MG63 (cell line): Measurements from ENCODE around the gene GALNTL6. TPM values are rescaled to one million over a fixed set of nuclear protein-coding genes. Genes with fewer than 3 reads are reported as not detected.
A peak's percentile ranks its signal among the peaks of the same experiment; 100 is the strongest.

Experiments used
- DNase-seq: peaks from one replicate; pipeline ENCODE4 v3.0.0-alpha.2; 2020
- H3K27me3 ChIP-seq: fragments of 250-450 bp; sonication (Bioruptor Pico); 2 replicates; pipeline ENCODE4 v1.5.1; 2020; ENCODE audit warnings: mild to moderate bottlenecking, moderate library complexity
- H3K36me3 ChIP-seq: fragments of 250-450 bp; sonication (Bioruptor Pico); 2 replicates; pipeline ENCODE4 v1.5.1; 2020; ENCODE audit warnings: mild to moderate bottlenecking, moderate library complexity
- H3K4me3 ChIP-seq: fragments of 250-450 bp; sonication (Bioruptor Pico); 2 replicates; pipeline ENCODE4 v1.5.1; 2020; ENCODE audit warnings: mild to moderate bottlenecking, moderate library complexity
- H3K9me3 ChIP-seq: fragments of 250-450 bp; sonication (Bioruptor Pico); 2 replicates; pipeline ENCODE4 v1.5.1; 2020; ENCODE audit warnings: mild to moderate bottlenecking, moderate library complexity
- total RNA-seq: library from RNA; depleted of rRNA; stranded (reverse); fragments of >200 nt; shearing (Covaris generic); gene quantifications from 2 replicates; pipeline ENCODE4 v1.2.3, GENCODE V29; 2014; ENCODE audit warnings: low replicate concordance; rRNA removed

GALNTL6 gene
- not detected in 2 replicates for total RNA-seq

- no peak for DNase-seq
- peak within 1 kb of the TSS; percentile 14 for H3K4me3 ChIP-seq
- H3K27me3 ChIP-seq, result peaks cover 14% of the 10 kb centered on the region
- no peaks in the 10 kb centered on the region for H3K9me3 ChIP-seq
- no peaks in the 10 kb centered on the region for H3K36me3 ChIP-seq
These were observed at the start of gene GALNTL6 for GRCh38 chr4:171812665-171813525. TSS of gene GALNTL6 (plus strand) at chr4:171813404.

- no peak for DNase-seq
- Histone ChIP-seq H3K4me3 (no peak overlapping the region), H3K27me3 (no peaks in the 10 kb centered on the region), H3K9me3 (no peaks in the 10 kb centered on the region), H3K36me3 (no peaks in the 10 kb centered on the region)
These were observed 47.7 kb upstream of the GALNTL6 start for GRCh38 chr4:171765514-171765913.

DNA sequence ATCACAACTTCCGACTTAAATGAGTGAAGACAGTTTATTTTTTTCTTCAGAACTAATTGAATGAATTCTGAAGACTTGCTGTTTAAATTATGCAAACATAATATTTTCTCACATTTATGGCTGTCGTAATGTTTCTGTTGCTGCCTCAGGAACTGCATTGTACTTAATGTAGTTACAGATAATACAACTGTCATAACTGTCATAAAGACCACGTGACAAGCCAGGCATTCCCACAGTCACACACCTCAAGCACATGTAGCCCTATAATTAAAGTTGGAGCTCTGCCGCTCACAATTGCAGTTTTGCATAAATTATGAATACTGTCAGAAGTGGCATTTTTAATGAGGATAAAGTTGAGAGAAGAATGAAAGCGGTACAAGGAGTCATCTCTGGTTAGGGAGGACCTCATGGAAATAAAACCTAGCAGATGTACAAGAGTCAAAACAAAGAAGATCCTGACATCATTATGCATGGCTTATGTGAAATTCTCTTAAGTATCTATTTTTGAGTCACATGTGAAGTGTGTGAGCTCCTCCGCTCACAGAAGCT lies 38.5 kb upstream of the GALNTL6 start:
- no peaks in the 10 kb centered on the region for H3K27me3 ChIP-seq
- DNase-seq, result no peak
- H3K4me3 ChIP-seq, result no peak overlapping the region
- no peaks in the 10 kb centered on the region for H3K36me3 ChIP-seq
- H3K9me3 ChIP-seq, result no peaks in the 10 kb centered on the region

DNA sequence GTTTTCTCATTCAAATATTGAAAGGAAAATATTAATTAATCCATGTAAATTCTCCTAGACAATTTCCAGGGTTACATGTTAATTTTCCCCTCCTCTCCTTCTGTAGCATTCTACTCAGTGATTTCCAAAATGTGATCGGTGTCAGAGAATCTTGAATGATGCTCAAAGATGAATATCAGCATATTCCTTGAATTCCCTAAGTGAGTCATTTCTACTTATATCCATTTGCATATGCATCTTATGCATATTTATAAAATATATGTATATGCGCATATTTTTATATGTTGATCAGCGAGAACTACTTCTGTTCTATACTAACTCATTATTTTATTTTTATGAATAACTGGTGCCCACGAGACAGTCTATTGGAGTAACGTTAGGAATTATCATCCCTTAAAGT lies 33.9 kb upstream of the GALNTL6 start:
- Histone ChIP-seq H3K27me3 (no peaks in the 10 kb centered on the region), H3K9me3 (no peaks in the 10 kb centered on the region), H3K4me3 (no peak overlapping the region), H3K36me3 (no peaks in the 10 kb centered on the region)
- DNase-seq, result no peak

DNA sequence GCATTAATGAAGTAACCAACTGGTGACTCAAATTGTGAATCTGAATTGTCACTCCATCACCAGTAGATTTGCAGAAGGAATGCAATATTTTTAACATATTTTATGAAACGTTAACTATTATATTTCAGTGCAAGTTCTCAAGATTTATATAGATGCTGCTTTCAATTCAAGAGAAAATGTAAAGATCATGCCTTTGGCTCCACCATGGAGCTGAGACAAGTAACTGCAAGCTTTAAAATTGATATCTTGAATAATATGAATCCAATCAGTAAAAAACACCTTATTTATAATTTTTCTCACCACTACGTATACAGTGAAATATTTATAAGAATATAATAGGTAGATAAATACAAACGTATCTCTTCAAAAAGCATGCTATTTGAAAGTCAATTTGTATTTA lies 27.8 kb upstream of the GALNTL6 start:
- Histone ChIP-seq H3K27me3 (no peaks in the 10 kb centered on the region), H3K36me3 (no peaks in the 10 kb centered on the region), H3K9me3 (no peaks in the 10 kb centered on the region), H3K4me3 (no peak overlapping the region)
- no peak for DNase-seq

DNA sequence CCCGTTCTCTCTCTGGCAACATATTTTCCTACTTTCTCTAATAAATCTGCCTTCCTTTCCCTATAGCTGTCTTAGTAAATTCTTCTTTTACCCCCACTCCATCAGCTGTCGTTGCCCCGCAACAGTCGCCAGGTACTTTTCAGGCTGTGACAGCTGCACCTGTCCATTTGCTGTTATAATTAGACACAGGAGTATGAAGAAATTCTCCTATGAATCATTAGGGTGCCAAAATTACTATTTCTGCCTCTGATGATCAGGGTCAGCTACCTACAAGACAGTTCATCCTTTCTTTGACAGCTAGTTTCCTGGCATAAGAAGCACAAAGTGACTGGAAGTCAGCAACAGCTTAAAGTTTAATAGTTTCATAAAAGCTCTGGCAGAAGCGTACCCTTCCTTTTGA lies 19.5 kb upstream of the GALNTL6 start:
- no peaks in the 10 kb centered on the region for H3K9me3 ChIP-seq
- no peaks in the 10 kb centered on the region for H3K27me3 ChIP-seq
- H3K4me3 ChIP-seq, result no peak overlapping the region
- no peak for DNase-seq
- no peaks in the 10 kb centered on the region for H3K36me3 ChIP-seq

GRCh38 chr4:171794528-171794927 lies 18.7 kb upstream of the GALNTL6 start:
- Histone ChIP-seq H3K36me3 (no peaks in the 10 kb centered on the region), H3K9me3 (no peaks in the 10 kb centered on the region), H3K4me3 (no peak overlapping the region), H3K27me3 (no peaks in the 10 kb centered on the region)
- no peak for DNase-seq

GRCh38 chr4:171809854-171810253 lies 3.4 kb upstream of the GALNTL6 start:
- H3K4me3 ChIP-seq, result no peak overlapping the region
- H3K27me3 ChIP-seq, result peaks cover 14% of the 10 kb centered on the region
- H3K36me3 ChIP-seq, result no peaks in the 10 kb centered on the region
- no peaks in the 10 kb centered on the region for H3K9me3 ChIP-seq
- no peak for DNase-seq

DNA sequence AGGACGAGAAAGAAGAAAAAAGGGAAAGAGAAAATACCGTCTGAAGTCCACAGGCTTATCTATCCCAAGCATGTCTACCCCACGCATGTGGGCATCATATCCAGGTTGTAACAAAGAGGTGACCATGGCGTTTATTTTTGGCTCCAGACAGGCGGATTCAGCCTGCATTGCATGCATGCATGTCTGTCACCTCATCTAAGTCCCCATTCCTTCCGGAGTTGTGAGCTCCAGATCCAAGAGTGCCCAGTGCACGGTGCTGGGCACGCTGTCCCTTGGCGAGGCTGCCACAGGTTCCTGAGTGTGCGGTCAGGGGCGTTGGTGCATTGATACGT lies 905 bp upstream of the GALNTL6 start:
- no peak overlapping the region for H3K4me3 ChIP-seq
- no peak for DNase-seq
- H3K9me3 ChIP-seq, result no peaks in the 10 kb centered on the region
- H3K27me3 ChIP-seq, result peaks cover 14% of the 10 kb centered on the region
- no peaks in the 10 kb centered on the region for H3K36me3 ChIP-seq

GRCh38 chr4:171813526-171814250 lies 484 bp downstream of the GALNTL6 start:
- Histone ChIP-seq H3K9me3 (no peaks in the 10 kb centered on the region), H3K4me3 (no peak overlapping the region; the same call in 1 of the 2 replicates), H3K27me3 (peaks cover 14% of the 10 kb centered on the region), H3K36me3 (no peaks in the 10 kb centered on the region)
- DNase-seq, result no peak

GRCh38 chr4:171814545-171814944 lies 1.3 kb downstream of the GALNTL6 start:
- Histone ChIP-seq H3K27me3 (peaks cover 14% of the 10 kb centered on the region), H3K36me3 (no peaks in the 10 kb centered on the region), H3K9me3 (no peaks in the 10 kb centered on the region), H3K4me3 (no peak overlapping the region)
- DNase-seq, result no peak

DNA sequence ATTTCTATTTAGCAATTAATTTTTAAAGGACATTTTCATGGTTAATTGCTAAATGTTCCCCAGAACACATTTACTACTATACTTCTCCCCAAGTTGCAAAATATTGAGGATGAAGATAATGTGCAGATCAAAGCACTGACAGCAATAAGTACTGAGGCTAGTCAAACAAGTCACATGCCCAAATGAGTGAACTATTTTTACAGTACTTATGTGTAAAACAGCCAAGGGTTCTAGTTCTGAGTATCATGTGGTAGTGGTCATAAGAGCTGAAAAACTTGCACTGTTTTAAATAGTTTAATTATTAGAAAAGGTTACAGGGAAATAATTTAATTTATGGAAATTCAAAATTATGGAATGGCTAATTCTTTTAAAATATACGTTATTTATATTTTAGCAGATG lies 3.8 kb downstream of the GALNTL6 start:
- Histone ChIP-seq H3K27me3 (peaks cover 14% of the 10 kb centered on the region), H3K36me3 (no peaks in the 10 kb centered on the region), H3K4me3 (no peak overlapping the region), H3K9me3 (no peaks in the 10 kb centered on the region)
- no peak for DNase-seq

GRCh38 chr4:171834640-171835039 lies 21.4 kb downstream of the GALNTL6 start:
- Histone ChIP-seq H3K36me3 (no peaks in the 10 kb centered on the region), H3K9me3 (no peaks in the 10 kb centered on the region), H3K4me3 (no peak overlapping the region), H3K27me3 (no peaks in the 10 kb centered on the region)
- no peak for DNase-seq

DNA sequence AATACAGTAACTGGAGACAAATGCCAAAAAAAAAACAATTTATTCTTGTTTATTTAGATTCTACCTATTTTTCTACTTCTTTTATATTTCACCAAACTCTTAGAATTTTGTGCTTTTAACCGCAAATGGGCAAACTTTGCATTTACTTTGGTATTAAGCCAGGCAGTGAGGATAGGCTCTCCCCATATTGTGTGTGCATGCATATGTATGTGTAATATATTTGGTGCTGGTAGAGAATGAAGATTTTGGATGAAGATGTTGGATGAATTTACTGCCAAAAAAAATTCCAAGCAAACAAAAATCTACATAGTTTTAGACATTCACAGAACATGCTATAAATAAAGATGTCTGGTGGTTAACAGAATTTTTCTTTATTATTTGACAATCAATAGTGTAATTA lies 30.3 kb downstream of the GALNTL6 start:
- no peak for DNase-seq

GRCh38 chr4:171846232-171846631 lies 33.0 kb downstream of the GALNTL6 start:
- Histone ChIP-seq H3K9me3 (no peaks in the 10 kb centered on the region), H3K36me3 (no peaks in the 10 kb centered on the region), H3K27me3 (no peaks in the 10 kb centered on the region), H3K4me3 (no peak overlapping the region)
- DNase-seq, result peak; percentile 0

More for the DNA sequence above, 30.3 kb downstream of the GALNTL6 start:
- Histone ChIP-seq H3K4me3 (no peak overlapping the region), H3K9me3 (no peaks in the 10 kb centered on the region), H3K27me3 (no peaks in the 10 kb centered on the region), H3K36me3 (no peaks in the 10 kb centered on the region)

GRCh38 chr4:171846893-171847292 lies 33.7 kb downstream of the GALNTL6 start:
- H3K36me3 ChIP-seq, result no peaks in the 10 kb centered on the region
- H3K4me3 ChIP-seq, result no peak overlapping the region
- no peaks in the 10 kb centered on the region for H3K27me3 ChIP-seq
- H3K9me3 ChIP-seq, result no peaks in the 10 kb centered on the region
- no peak for DNase-seq

DNA sequence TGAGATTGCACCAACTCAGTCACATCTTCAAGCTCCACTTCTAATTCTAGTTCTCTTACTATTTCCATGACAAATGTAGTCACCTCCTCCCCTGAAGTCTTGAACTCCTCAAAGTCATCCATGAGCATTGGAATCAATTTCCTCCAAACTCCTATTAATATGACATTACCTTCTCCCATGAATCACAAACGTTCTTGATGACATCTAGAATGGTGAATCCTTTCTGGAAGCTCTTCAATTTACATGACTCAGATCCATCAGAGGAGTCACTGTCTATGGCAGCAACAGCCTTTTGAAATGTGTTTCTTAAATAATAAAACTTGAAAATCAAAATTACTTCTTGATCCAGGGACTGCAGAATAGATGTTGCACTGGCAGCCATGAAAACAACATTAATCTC lies 34.5 kb downstream of the GALNTL6 start:
- no peaks in the 10 kb centered on the region for H3K36me3 ChIP-seq
- no peaks in the 10 kb centered on the region for H3K27me3 ChIP-seq
- no peaks in the 10 kb centered on the region for H3K9me3 ChIP-seq
- H3K4me3 ChIP-seq, result no peak overlapping the region
- DNase-seq, result no peak
